KMS-11 (cell line): ENCODE data around the gene KCNK1.
A peak's percentile ranks its signal among the peaks of the same experiment; 100 is the strongest.

Experiments used
- H2AFZ ChIP-seq: fragments of 200-600 bp; sonication (generic); 2 replicates; pipeline ENCODE4 v1.6.1; 2016; ENCODE audit warnings: antibody characterized with exemption, mixed run types, low read depth
- H3K27ac ChIP-seq: fragments of 200-600 bp; sonication (generic); 2 replicates; pipeline ENCODE4 v1.6.1; 2016; ENCODE audit warnings: mild to moderate bottlenecking, mixed run types
- H3K27me3 ChIP-seq: fragments of 200-600 bp; sonication (generic); 2 replicates; pipeline ENCODE4 v1.6.1; 2017; ENCODE audit warnings: mild to moderate bottlenecking, low read depth, mixed run types, moderate library complexity; ENCODE audit not compliant: insufficient read depth
- H3K36me3 ChIP-seq: fragments of 200-600 bp; sonication (generic); 2 replicates; pipeline ENCODE4 v1.6.1; 2017; ENCODE audit warnings: mild to moderate bottlenecking, mixed run types; ENCODE audit not compliant: insufficient read depth
- H3K4me1 ChIP-seq: fragments of 200-600 bp; sonication (generic); 2 replicates; pipeline ENCODE4 v1.6.1; 2016; ENCODE audit warnings: mild to moderate bottlenecking, low read depth, mixed run types; ENCODE audit not compliant: poor library complexity, severe bottlenecking
- H3K4me2 ChIP-seq: fragments of 200-600 bp; sonication (generic); 2 replicates; pipeline ENCODE4 v1.7.0; 2016; ENCODE audit warnings: mild to moderate bottlenecking, mixed run types
- H3K4me3 ChIP-seq: fragments of 200-600 bp; sonication (generic); IDR thresholded peaks from 2 replicates; pipeline ENCODE4 v1.6.1; 2017; ENCODE audit warnings: low read depth, low read length, mixed read lengths; ENCODE audit not compliant: insufficient read depth
- H3K79me2 ChIP-seq: fragments of 200-600 bp; sonication (generic); 2 replicates; pipeline ENCODE4 v1.6.1; 2016; ENCODE audit warnings: low read depth, mixed run types; ENCODE audit not compliant: insufficient read depth
- H3K9ac ChIP-seq: fragments of 200-600 bp; sonication (generic); 2 replicates; pipeline ENCODE4 v1.6.1; 2016; ENCODE audit warnings: mild to moderate bottlenecking, mixed run types
- H4K20me1 ChIP-seq: fragments of 200-600 bp; sonication (generic); 2 replicates; pipeline ENCODE4 v1.6.1; 2016; ENCODE audit warnings: mild to moderate bottlenecking, mixed run types; ENCODE audit not compliant: insufficient read depth
- CTCF ChIP-seq: fragments of 200-600 bp; sonication (generic); conservative IDR thresholded peaks from 2 replicates; pipeline ENCODE4 v1.6.1; 2017; ENCODE audit warnings: low read depth, mild to moderate bottlenecking, antibody characterized with exemption, low read length, moderate library complexity, mixed read lengths

The KCNK1 gene

GRCh38 chr1:233672732-233673131 is 58.8 kb downstream of the KCNK1 start:
- H3K79me2 ChIP-seq, result peaks cover 71% of the 10 kb centered on the region
- no peaks in the 10 kb centered on the region for H4K20me1 ChIP-seq
- H3K4me2 ChIP-seq, result peak overlapping the region; percentile 93; the same call in 1 of the 2 replicates
- H3K36me3 ChIP-seq, result no peaks in the 10 kb centered on the region
- H3K4me3 ChIP-seq, result no peak overlapping the region
- no peak overlapping the region for H3K9ac ChIP-seq
- H3K27me3 ChIP-seq, result no peaks in the 10 kb centered on the region
- peak overlapping the region; percentile 99 for H3K27ac ChIP-seq
- no peak overlapping the region for H2AFZ ChIP-seq
- no peak for TF ChIP-seq CTCF
- H3K4me1 ChIP-seq, result peaks cover 95% of the 10 kb centered on the region

- H3K4me3 ChIP-seq, result no peak overlapping the region
- no peaks in the 10 kb centered on the region for H3K27me3 ChIP-seq
- H3K4me2 ChIP-seq, result peak overlapping the region; percentile 93
- H3K79me2 ChIP-seq, result peaks cover 65% of the 10 kb centered on the region
- peak overlapping the region; percentile 99 for H3K27ac ChIP-seq
- no peak overlapping the region for H2AFZ ChIP-seq
- H3K4me1 ChIP-seq, result peaks cover 93% of the 10 kb centered on the region
- H4K20me1 ChIP-seq, result no peaks in the 10 kb centered on the region
- TF ChIP-seq CTCF, result no peak
- peak overlapping the region; percentile 86 for H3K9ac ChIP-seq
- no peaks in the 10 kb centered on the region for H3K36me3 ChIP-seq
These were observed 59.5 kb downstream of the KCNK1 start for GRCh38 chr1:233673261-233673946.

- H3K27me3 ChIP-seq, result no peaks in the 10 kb centered on the region
- peak overlapping the region; percentile 99 for H3K27ac ChIP-seq
- peaks cover 65% of the 10 kb centered on the region for H3K79me2 ChIP-seq
- H3K9ac ChIP-seq, result peak overlapping the region; percentile 86
- no peak for TF ChIP-seq CTCF
- no peak overlapping the region for H3K4me3 ChIP-seq
- H3K36me3 ChIP-seq, result no peaks in the 10 kb centered on the region
- H4K20me1 ChIP-seq, result no peaks in the 10 kb centered on the region
- peaks cover 87% of the 10 kb centered on the region for H3K4me1 ChIP-seq
- no peak overlapping the region for H2AFZ ChIP-seq
- peak overlapping the region; percentile 93 for H3K4me2 ChIP-seq
These were observed 60.1 kb downstream of the KCNK1 start for GRCh38 chr1:233673947-233674431.

GRCh38 chr1:233675446-233675845 is 61.5 kb downstream of the KCNK1 start:
- Histone ChIP-seq H3K79me2 (peaks cover 50% of the 10 kb centered on the region), H3K27ac (peak overlapping the region; percentile 99), H3K4me3 (peak overlapping the region; percentile 32), H4K20me1 (no peaks in the 10 kb centered on the region), H3K36me3 (no peaks in the 10 kb centered on the region), H3K4me2 (peak overlapping the region; percentile 93), H3K27me3 (no peaks in the 10 kb centered on the region), H2AFZ (no peak overlapping the region), H3K9ac (peak overlapping the region; percentile 86), H3K4me1 (peaks cover 73% of the 10 kb centered on the region)
- TF ChIP-seq CTCF, result no peak
